ENCODE measurements around the gene CYTH1.

- no peak for TF ChIP-seq CTCF (IDR thresholded peaks at IDR 0.05; ENCODE audit: poor library complexity, severe bottlenecking)
- no peak for TF ChIP-seq REST (IDR thresholded peaks at IDR 0.05; ENCODE audit: borderline replicate concordance)
- no peak for TF ChIP-seq RAD21 (conservative IDR thresholded peaks at IDR 0.05)
- TF ChIP-seq EZH2 (IDR thresholded peaks at IDR 0.05; ENCODE audit: borderline replicate concordance, insufficient read depth, low read length, poor library complexity, severe bottlenecking) = no peak
- no peak for TF ChIP-seq MXI1 (conservative IDR thresholded peaks at IDR 0.05; ENCODE audit: poor library complexity, severe bottlenecking)
- TF ChIP-seq EP300 (conservative IDR thresholded peaks at IDR 0.05; ENCODE audit: poor library complexity, severe bottlenecking) = no peak
- no peak for TF ChIP-seq POLR2AphosphoS5 (IDR thresholded peaks at IDR 0.05)
These were observed 107.9 kb downstream of the CYTH1 start for GRCh38 chr17:78674156-78674555.

Data from neural cell (in vitro differentiated cells).